H1 (cell line): Measurements from ENCODE around the gene PDE4D. TPM values are rescaled to one million over a fixed set of nuclear protein-coding genes. Genes with fewer than 3 reads are reported as not detected.

Experiments used
- CTCF ChIA-PET: fragments of 300-600 bp; sonication (Branson Sonifier 250); formaldehyde crosslinking; loops from one replicate; lab custom pipeline; 2021; ENCODE audit not compliant: partially characterized antibody; lab: Charles Lee
- POLR2A ChIA-PET: fragments of 300-600 bp; sonication (Branson Sonifier 250); formaldehyde crosslinking; loops from one replicate; lab custom pipeline; 2021; ENCODE audit warnings: inconsistent platforms; ENCODE audit not compliant: partially characterized antibody; lab: Charles Lee
- DNase-seq, 2 experiments: peaks; one replicate each; pipeline versions ENCODE4 v3.0.0 to v3.0.0-alpha.2; 2010 to 2022; ENCODE audit warnings: low spot score in 2 of 2, low read depth in 1 of 2, mixed read lengths in 1 of 2
- FAIRE-seq: peaks from 2 replicates; lab custom pipeline; 2011; peaks lifted over from hg19 to GRCh38; lab: Jason Lieb, UNC
- H2AFZ ChIP-seq: 2 replicates; pipeline ENCODE4 v1.8.1; 2012; ENCODE audit warnings: low read length, inconsistent platforms
- H2AK5ac ChIP-seq: 2 replicates; pipeline ENCODE4 v1.6.1; 2013; ENCODE audit warnings: low read depth, low read length
- H2BK120ac ChIP-seq: replicated peaks from 2 replicates; pipeline ENCODE3; 2013; ENCODE audit warnings: low read depth, low read length, inconsistent platforms
- H2BK12ac ChIP-seq: 2 replicates; pipeline ENCODE4 v1.6.1; 2013; ENCODE audit warnings: low read depth, low read length
- H2BK15ac ChIP-seq: 2 replicates; pipeline ENCODE4 v1.6.1; 2013; ENCODE audit warnings: low read length
- H2BK20ac ChIP-seq: 2 replicates; pipeline ENCODE4 v1.6.1; 2013; ENCODE audit warnings: low read length
- H2BK5ac ChIP-seq: 2 replicates; pipeline ENCODE4 v1.6.1; 2013; ENCODE audit warnings: low read depth, low read length
- H3K14ac ChIP-seq: 2 replicates; pipeline ENCODE4 v1.6.1; 2013; ENCODE audit warnings: inconsistent platforms; ENCODE audit not compliant: insufficient read length
- H3K18ac ChIP-seq: 2 replicates; pipeline ENCODE4 v1.6.1; 2013; ENCODE audit warnings: low read length; ENCODE audit errors: extremely low read depth
- H3K23ac ChIP-seq: 2 replicates; pipeline ENCODE4 v1.6.1; 2013; ENCODE audit warnings: inconsistent platforms; ENCODE audit not compliant: insufficient read length
- H3K23me2 ChIP-seq: 2 replicates; pipeline ENCODE4 v1.6.1; 2013; ENCODE audit warnings: low read depth, low read length
- H3K27ac ChIP-seq: 2 replicates; pipeline ENCODE4 v1.6.1; 2011; ENCODE audit warnings: low read depth, low read length, inconsistent platforms
- H3K27me3 ChIP-seq, 4 experiments: replicated peaks in 1 of 4; 1 replicate in 1 of 4; 2 replicates in 3 of 4; pipeline versions ENCODE4 v1.6.1 to v1.8.1; 2011 to 2013; ENCODE audit warnings: low read length in 3 of 4, mild to moderate bottlenecking in 3 of 4, inconsistent platforms in 2 of 4, mixed read lengths in 2 of 4, moderate library complexity in 1 of 4; ENCODE audit not compliant: control insufficient read depth in 3 of 4, insufficient read depth in 3 of 4; ENCODE audit errors: extremely low read depth in 1 of 4
- H3K36me3 ChIP-seq, 4 experiments: 2 replicates each; pipeline versions ENCODE4 v1.6.1 to v1.8.1; 2011 to 2013; ENCODE audit warnings: mild to moderate bottlenecking in 4 of 4, low read length in 3 of 4, moderate library complexity in 2 of 4, control low read depth in 1 of 4, inconsistent platforms in 1 of 4; ENCODE audit not compliant: insufficient read depth in 4 of 4, control insufficient read depth in 2 of 4
- H3K4ac ChIP-seq: replicated peaks from 2 replicates; pipeline ENCODE3; 2013; ENCODE audit warnings: low read length, low read depth, mixed read lengths, inconsistent platforms; ENCODE audit not compliant: insufficient read length
- H3K4me1 ChIP-seq, 4 experiments: replicated peaks in 1 of 4; 1 replicate in 1 of 4; 2 replicates in 3 of 4; pipeline versions ENCODE4 v1.6.1 to v1.8.1; 2011 to 2013; ENCODE audit warnings: low read length in 3 of 4, inconsistent platforms in 2 of 4, mixed read lengths in 1 of 4; ENCODE audit not compliant: insufficient read depth in 4 of 4, control insufficient read depth in 3 of 4
- H3K4me2 ChIP-seq, 2 experiments: 2 replicates each; pipeline versions ENCODE4 v1.6.1 to v1.8.1; 2011 to 2013; ENCODE audit warnings: low read depth in 2 of 2, low read length in 2 of 2, control low read depth in 1 of 2, inconsistent platforms in 1 of 2, mild to moderate bottlenecking in 1 of 2; ENCODE audit not compliant: insufficient read depth in 1 of 2
- H3K4me3 ChIP-seq, 4 experiments: fragments of 200-600, 300-600 bp in 1 of 4; sonication (generic), shearing (Covaris generic), sonication (Bioruptor Twin) in 1 of 4; 2 replicates each; pipeline versions ENCODE4 v1.5.1 to v1.8.1; 2011 to 2016; ENCODE audit warnings: low read length in 4 of 4, low read depth in 3 of 4, control low read depth in 2 of 4, inconsistent platforms in 2 of 4, mild to moderate bottlenecking in 2 of 4, mixed read lengths in 1 of 4, moderate library complexity in 1 of 4; ENCODE audit not compliant: insufficient read depth in 2 of 4; ENCODE audit errors: extremely low read depth in 1 of 4
- H3K56ac ChIP-seq: replicated peaks from 2 replicates; pipeline ENCODE3; 2013; ENCODE audit warnings: low read depth, mild to moderate bottlenecking, mixed read lengths, low read length, inconsistent platforms; ENCODE audit not compliant: insufficient read length
- H3K79me1 ChIP-seq: 2 replicates; pipeline ENCODE4 v1.6.1; 2013; ENCODE audit warnings: low read depth, low read length, control low read depth
- H3K79me2 ChIP-seq, 2 experiments: 2 replicates each; pipeline versions ENCODE4 v1.6.1 to v1.8.1; 2012 to 2013; ENCODE audit warnings: low read length in 2 of 2, mild to moderate bottlenecking in 2 of 2, inconsistent platforms in 1 of 2; ENCODE audit not compliant: insufficient read depth in 2 of 2, control insufficient read depth in 1 of 2
- H3K9ac ChIP-seq, 4 experiments: replicated peaks in 1 of 4; 1 replicate in 1 of 4; 2 replicates in 3 of 4; pipeline versions ENCODE4 v1.6.1 to v1.8.1; 2011 to 2013; ENCODE audit warnings: low read depth in 3 of 4, low read length in 3 of 4, control low read depth in 2 of 4, mild to moderate bottlenecking in 2 of 4, moderate library complexity in 2 of 4, inconsistent platforms in 1 of 4; ENCODE audit errors: extremely low read depth in 1 of 4
- H3K9me3 ChIP-seq, 2 experiments: 2 replicates each; pipeline versions ENCODE4 v1.6.1 to v1.8.1; 2012 to 2013; ENCODE audit warnings: mild to moderate bottlenecking in 2 of 2, moderate library complexity in 2 of 2, control low read depth in 1 of 2, inconsistent platforms in 1 of 2, low read depth in 1 of 2, low read length in 1 of 2, mixed read lengths in 1 of 2; ENCODE audit not compliant: insufficient read depth in 2 of 2
- H4K20me1 ChIP-seq, 2 experiments: replicated peaks in 1 of 2; 2 replicates each; pipeline versions ENCODE3 to v1.8.1; 2011 to 2013; ENCODE audit warnings: inconsistent platforms in 2 of 2, low read length in 2 of 2, mild to moderate bottlenecking in 1 of 2; ENCODE audit not compliant: insufficient read depth in 2 of 2, control insufficient read depth in 1 of 2
- H4K5ac ChIP-seq: 2 replicates; pipeline ENCODE4 v1.6.1; 2013; ENCODE audit warnings: low read length, low read depth, mixed read lengths, inconsistent platforms; ENCODE audit not compliant: insufficient read length
- H4K8ac ChIP-seq: 2 replicates; pipeline ENCODE4 v1.8.0; 2013; ENCODE audit warnings: mild to moderate bottlenecking, moderate library complexity, low read length, inconsistent platforms; ENCODE audit not compliant: insufficient read depth; ENCODE audit errors: extremely low read depth
- H4K91ac ChIP-seq: replicated peaks from 2 replicates; pipeline ENCODE3; 2013; ENCODE audit warnings: low read length, mixed read lengths, inconsistent platforms; ENCODE audit not compliant: insufficient read length
- CTBP2 ChIP-seq: IDR thresholded peaks from 2 replicates; pipeline ENCODE4 v1.7.0; 2011; ENCODE audit warnings: borderline replicate concordance, mild to moderate bottlenecking, moderate library complexity, mixed read lengths, low read length; ENCODE audit not compliant: insufficient read depth, insufficient read length
- HDAC2 ChIP-seq, 2 experiments: fragments of 300-600 bp in 1 of 2; sonication (generic) in 1 of 2; IDR thresholded peaks; 2 replicates each; pipeline ENCODE4 v1.6.1; 2011 to 2012; ENCODE audit warnings: low read depth in 2 of 2, low read length in 2 of 2, mild to moderate bottlenecking in 2 of 2, moderate library complexity in 2 of 2, borderline replicate concordance in 1 of 2, inconsistent platforms in 1 of 2
- SIRT6 ChIP-seq: IDR thresholded peaks from one replicate; pipeline ENCODE4 v1.7.1; 2012; ENCODE audit warnings: low read length, inconsistent platforms
- SIX5 ChIP-seq: IDR thresholded peaks from 2 replicates; pipeline ENCODE4 v1.6.1; 2011; ENCODE audit warnings: mild to moderate bottlenecking, low read depth, low read length
- TAF7 ChIP-seq: optimal IDR thresholded peaks from 2 replicates; pipeline ENCODE3; 2011; ENCODE audit warnings: low read depth, mild to moderate bottlenecking, inconsistent platforms, low read length, moderate library complexity, borderline replicate concordance
- polyA plus RNA-seq, 7 experiments: library from polyadenylated mRNA; depleted of rRNA in 3 of 7; stranded (reverse) in 5 of 7; unstranded in 2 of 7; fragments of >200 nt in 5 of 7; fragments of 200-250 nt in 2 of 7; gene quantifications; 1 replicate in 5 of 7; 2 replicates in 1 of 7; 4 replicates in 1 of 7; pipeline versions ENCODE4 v1.2.1 to v1.2.3, GENCODE V29; 2011 to 2013; ENCODE audit warnings: missing spikeins in 2 of 7, mixed read lengths in 2 of 7
- total RNA-seq: library from RNA; stranded (reverse); fragmentation: NEBNext Ultra II Directional; extraction: Animal tissue kit (Norgen Biotek cat#: 25700); gene quantifications from 2 replicates; pipeline ENCODE4 v1.2.1, GENCODE V29; 2021

The PDE4D gene
- total and polyA plus RNA-seq, 2 of the 8 experiments (the other 6 are each of a cell fraction or from before 2014, with no cell fraction given) = 2.3 to 3.7 TPM

- Histone ChIP-seq H2BK15ac (no peak overlapping the region), H3K23me2 (no peaks in the 10 kb centered on the region), H3K79me1 (no peaks in the 10 kb centered on the region), H2AK5ac (no peak overlapping the region), H3K56ac (no peak overlapping the region), H3K23ac (no peak overlapping the region), H3K27ac (no peak overlapping the region), H3K4ac (no peak overlapping the region), H4K91ac (no peak overlapping the region), H2BK120ac (no peak overlapping the region), H2BK5ac (no peak overlapping the region), H3K27me3 (no peaks in the 10 kb centered on the region), H4K8ac (no peak overlapping the region), H3K36me3 (no peaks in the 10 kb centered on the region), H3K4me1 (peaks cover 0 to 3% (median 1%) of the 10 kb centered on the region in 4 experiments; a peak in 2 of 7 replicates), H3K14ac (no peak overlapping the region), H3K4me2 (no peak overlapping the region), H3K4me3 (no peak overlapping the region), H3K79me2 (no peaks in the 10 kb centered on the region), H2BK12ac (no peak overlapping the region), H2AFZ (no peak overlapping the region), H3K9ac (no peak overlapping the region), H4K5ac (no peak overlapping the region), H3K18ac (no peak overlapping the region), H3K9me3 (no peaks in the 10 kb centered on the region), H4K20me1 (no peaks in the 10 kb centered on the region), H2BK20ac (no peak overlapping the region)
- CTCF ChIA-PET = interaction anchor here (0.9 to 1.7 kb wide), 7 partner anchors 8 to 182 kb away, joined by 3 to 4 read pairs (median 3); no protein-coding TSS in a partner anchor
- DNase-seq = no peak
- POLR2A ChIA-PET = no interaction called here
- TF ChIP-seq CTBP2 = no peak
- TF ChIP-seq HDAC2 (IDR thresholded peaks at IDR 0.05; ENCODE audit: borderline replicate concordance in 1 of 2, low read depth in 2 of 2, low read length in 2 of 2) = no peak
- no peak for TF ChIP-seq SIX5
- TF ChIP-seq SIRT6 = no peak
- no peak for TF ChIP-seq TAF7
- FAIRE-seq = no peak
Measured at GRCh38 chr5:59665086-59665831, 228.3 kb downstream of the PDE4D start.
